OCI-LY3 (cell line): ENCODE data around the gene GPC4.

Experiments used
- H2AFZ ChIP-seq: fragments of 200-600, 300-600 bp; shearing (Covaris generic); 2 replicates; pipeline ENCODE4 v1.6.0; 2014; ENCODE audit warnings: antibody characterized with exemption, low read depth, low read length
- H3K27ac ChIP-seq: fragments of 200-600, 300-600 bp; sonication (generic); 2 replicates; pipeline ENCODE4 v1.5.1; 2014; ENCODE audit warnings: mild to moderate bottlenecking, low read length, moderate library complexity, mixed read lengths
- H3K27me3 ChIP-seq: fragments of 200-600, 300-600 bp; sonication (generic); 2 replicates; pipeline ENCODE4 v1.6.1; 2014; ENCODE audit warnings: low read depth, low read length, mixed read lengths
- H3K36me3 ChIP-seq: fragments of 200-600, 300-600 bp; sonication (generic); replicated peaks from 2 replicates; pipeline ENCODE3; 2014; ENCODE audit warnings: low read depth, low read length, mixed read lengths
- H3K4me1 ChIP-seq: fragments of 300-600, 200-600 bp; sonication (generic); 2 replicates; pipeline ENCODE4 v1.6.1; 2014; ENCODE audit warnings: low read length, mixed read lengths
- H3K4me2 ChIP-seq: fragments of 200-600, 300-600 bp; sonication (generic); 2 replicates; pipeline ENCODE4 v1.6.1; 2014; ENCODE audit warnings: low read length, mixed read lengths
- H3K4me3 ChIP-seq: fragments of 300-600, 200-600 bp; sonication (generic); 2 replicates; pipeline ENCODE4 v1.5.1; 2014; ENCODE audit warnings: antibody characterized with exemption, mild to moderate bottlenecking, low read length, moderate library complexity
- H3K79me2 ChIP-seq: fragments of 300-600, 200-600 bp; shearing (Covaris generic); 2 replicates; pipeline ENCODE4 v1.6.1; 2014; ENCODE audit warnings: mild to moderate bottlenecking, low read length, mixed read lengths
- H3K9ac ChIP-seq: fragments of 300-600, 200-600 bp; shearing (Covaris generic); 2 replicates; pipeline ENCODE4 v1.6.0; 2014; ENCODE audit warnings: mild to moderate bottlenecking, low read length, moderate library complexity
- H3K9me3 ChIP-seq: fragments of 200-600, 300-600 bp; shearing (Covaris generic); 2 replicates; pipeline ENCODE4 v1.6.1; 2014; ENCODE audit warnings: low read length, mixed read lengths; ENCODE audit not compliant: insufficient read depth
- H4K20me1 ChIP-seq: fragments of 200-600, 300-600 bp; sonication (generic); 2 replicates; pipeline ENCODE4 v1.6.1; 2016; ENCODE audit warnings: low read length, mixed read lengths; ENCODE audit not compliant: insufficient read depth
- CTCF ChIP-seq: fragments of 200-600, 300-600 bp; sonication (generic); IDR thresholded peaks from 2 replicates; pipeline ENCODE4 v1.5.1; 2014; ENCODE audit warnings: antibody characterized with exemption, low read length, low read depth
- EZH2phosphoT487 ChIP-seq: fragments of 200-600 bp; shearing (Covaris generic); IDR thresholded peaks from 2 replicates; pipeline ENCODE4 v1.6.1; 2018; ENCODE audit warnings: antibody characterized with exemption, mixed run types, low read depth

GPC4 gene

GRCh38 chrX:133448512-133449076 lies 33.3 kb upstream of the GPC4 start:
- Histone ChIP-seq H3K27me3 (no peaks in the 10 kb centered on the region), H3K79me2 (no peaks in the 10 kb centered on the region), H3K9me3 (no peaks in the 10 kb centered on the region), H3K4me3 (no peak overlapping the region), H3K27ac (no peak overlapping the region), H3K36me3 (no peaks in the 10 kb centered on the region), H3K4me2 (no peak overlapping the region), H2AFZ (no peak overlapping the region), H4K20me1 (no peaks in the 10 kb centered on the region), H3K9ac (no peak overlapping the region), H3K4me1 (no peaks in the 10 kb centered on the region)
- TF ChIP-seq CTCF (no peak), EZH2phosphoT487 (no peak)

GRCh38 chrX:133444952-133445831 lies 29.9 kb upstream of the GPC4 start:
- H3K4me3 ChIP-seq, result no peak overlapping the region
- H3K9ac ChIP-seq, result no peak overlapping the region
- H3K4me1 ChIP-seq, result no peaks in the 10 kb centered on the region
- no peak overlapping the region for H3K27ac ChIP-seq
- H3K9me3 ChIP-seq, result no peaks in the 10 kb centered on the region
- TF ChIP-seq CTCF (no peak), EZH2phosphoT487 (no peak)
- no peaks in the 10 kb centered on the region for H3K27me3 ChIP-seq
- H3K36me3 ChIP-seq, result no peaks in the 10 kb centered on the region
- H3K4me2 ChIP-seq, result no peak overlapping the region
- H2AFZ ChIP-seq, result no peak overlapping the region
- no peaks in the 10 kb centered on the region for H3K79me2 ChIP-seq
- H4K20me1 ChIP-seq, result no peaks in the 10 kb centered on the region

GRCh38 chrX:133444196-133444595 lies 28.9 kb upstream of the GPC4 start:
- Histone ChIP-seq H3K9me3 (no peaks in the 10 kb centered on the region), H4K20me1 (no peaks in the 10 kb centered on the region), H3K9ac (no peak overlapping the region), H3K4me3 (no peak overlapping the region), H3K79me2 (no peaks in the 10 kb centered on the region), H3K36me3 (no peaks in the 10 kb centered on the region), H2AFZ (no peak overlapping the region), H3K4me2 (no peak overlapping the region), H3K27me3 (no peaks in the 10 kb centered on the region), H3K27ac (no peak overlapping the region), H3K4me1 (no peaks in the 10 kb centered on the region)
- TF ChIP-seq EZH2phosphoT487 (no peak), CTCF (no peak)

GRCh38 chrX:133440797-133441163 lies 25.5 kb upstream of the GPC4 start:
- no peaks in the 10 kb centered on the region for H3K4me1 ChIP-seq
- no peaks in the 10 kb centered on the region for H3K27me3 ChIP-seq
- no peak overlapping the region for H3K4me3 ChIP-seq
- no peaks in the 10 kb centered on the region for H3K9me3 ChIP-seq
- no peak overlapping the region for H2AFZ ChIP-seq
- H4K20me1 ChIP-seq, result no peaks in the 10 kb centered on the region
- no peaks in the 10 kb centered on the region for H3K79me2 ChIP-seq
- no peak overlapping the region for H3K4me2 ChIP-seq
- no peaks in the 10 kb centered on the region for H3K36me3 ChIP-seq
- no peak overlapping the region for H3K9ac ChIP-seq
- H3K27ac ChIP-seq, result no peak overlapping the region
- TF ChIP-seq EZH2phosphoT487, result no peak
- no peak for TF ChIP-seq CTCF
